ENCODE results near the gene ZNF70. TPM values are rescaled to one million over a fixed set of nuclear protein-coding genes. Genes with fewer than 3 reads are reported as not detected.

Gene ZNF70
- total RNA-seq, 4 donors from 2014 or later, result 4.1 to 7.4 (median 6.0) TPM

GRCh38 chr22:23782703-23783102, 31.8 kb upstream of the ZNF70 start:
- H3K4me1 ChIP-seq, result peaks cover 0 to 28% (median 15%) of the 10 kb centered on the region in 4 donors
- no peaks in the 10 kb centered on the region for H3K9me3 ChIP-seq
- no peak for TF ChIP-seq EP300 (IDR thresholded peaks at IDR 0.05)
- TF ChIP-seq POLR2A (IDR thresholded peaks at IDR 0.05), result no peak
- no peak for TF ChIP-seq CTCF (IDR thresholded peaks at IDR 0.05)
- no peaks in the 10 kb centered on the region for H3K27me3 ChIP-seq
- no peak overlapping the region for H3K27ac ChIP-seq
- 88 to 91% methylated on average over 1 of the region's 1 CpG for WGBS, 2 donors
- peaks cover 0 to 5% (median 0%) of the 10 kb centered on the region in 3 donors for H3K36me3 ChIP-seq
- H3K4me3 ChIP-seq, result no peak overlapping the region
- DNase-seq (ENCODE audit: low spot score in 2 of 2), result no peak

DNA sequence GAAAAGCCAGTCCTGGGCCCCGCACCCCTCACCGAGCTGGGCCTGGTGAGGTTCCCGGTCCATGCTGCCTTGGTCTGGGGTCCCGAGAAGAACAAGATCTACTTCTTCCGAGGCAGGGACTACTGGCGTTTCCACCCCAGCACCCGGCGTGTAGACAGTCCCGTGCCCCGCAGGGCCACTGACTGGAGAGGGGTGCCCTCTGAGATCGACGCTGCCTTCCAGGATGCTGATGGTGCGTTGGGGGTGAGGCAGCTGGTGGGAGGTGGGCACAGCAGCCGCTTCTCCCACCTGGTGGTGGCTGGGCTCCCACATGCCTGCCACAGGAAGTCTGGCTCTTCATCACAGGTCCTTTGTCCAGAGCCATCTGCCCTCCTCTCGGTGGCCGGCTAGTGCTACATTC, 31.3 kb upstream of the ZNF70 start:
- Histone ChIP-seq H3K4me3 (no peak overlapping the region), H3K4me1 (peaks cover 0 to 27% (median 14%) of the 10 kb centered on the region in 4 donors), H3K27ac (peak overlapping the region in 1 of 4 donors; percentile 56), H3K36me3 (peaks cover 0 to 5% (median 0%) of the 10 kb centered on the region in 3 donors), H3K27me3 (no peaks in the 10 kb centered on the region), H3K9me3 (no peaks in the 10 kb centered on the region)
- TF ChIP-seq CTCF (IDR thresholded peaks at IDR 0.05), result no peak
- TF ChIP-seq POLR2A (IDR thresholded peaks at IDR 0.05), result no peak
- no peak for TF ChIP-seq EP300 (IDR thresholded peaks at IDR 0.05)
- DNase-seq (ENCODE audit: low spot score in 2 of 2), result no peak
- 88 to 94% methylated on average over 12 to 13 of the region's 16 CpGs for WGBS, 2 donors

DNA sequence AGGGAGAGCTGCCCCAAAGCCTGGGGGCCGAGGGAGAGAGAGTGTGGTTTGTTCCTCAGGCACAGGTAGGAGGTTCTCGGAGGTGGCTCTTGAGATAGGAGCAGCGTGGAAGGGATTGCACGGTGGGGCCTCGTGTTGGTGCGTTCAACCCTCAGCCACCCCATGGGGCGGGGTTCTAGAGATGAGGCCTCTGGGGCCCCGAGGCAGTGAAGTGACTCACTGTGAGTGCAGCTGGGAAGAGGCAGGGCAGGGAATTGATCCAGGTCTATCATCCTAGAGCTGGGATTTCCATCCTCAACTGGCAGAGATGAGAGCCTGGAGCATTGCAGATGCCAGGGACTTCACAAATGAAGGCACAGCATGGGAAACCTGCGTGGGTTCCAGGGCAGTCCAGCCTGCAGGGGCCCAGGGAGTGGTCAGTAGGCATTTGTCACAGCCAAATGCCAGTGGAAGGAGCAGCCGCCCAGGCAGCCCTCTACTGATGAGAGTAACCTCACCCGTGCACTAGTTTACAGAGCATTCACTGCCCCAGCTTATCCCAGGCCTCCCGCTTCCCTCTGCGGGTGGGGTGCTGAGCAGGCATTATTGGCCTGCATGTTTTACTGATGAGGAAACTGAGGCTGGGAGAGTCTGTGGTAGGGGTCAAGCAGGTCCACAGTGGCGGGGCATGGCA, 30.7 kb upstream of the ZNF70 start:
- no peak for DNase-seq (ENCODE audit: low spot score in 2 of 2)
- peaks cover 0 to 26% (median 14%) of the 10 kb centered on the region in 4 donors for H3K4me1 ChIP-seq

DNA sequence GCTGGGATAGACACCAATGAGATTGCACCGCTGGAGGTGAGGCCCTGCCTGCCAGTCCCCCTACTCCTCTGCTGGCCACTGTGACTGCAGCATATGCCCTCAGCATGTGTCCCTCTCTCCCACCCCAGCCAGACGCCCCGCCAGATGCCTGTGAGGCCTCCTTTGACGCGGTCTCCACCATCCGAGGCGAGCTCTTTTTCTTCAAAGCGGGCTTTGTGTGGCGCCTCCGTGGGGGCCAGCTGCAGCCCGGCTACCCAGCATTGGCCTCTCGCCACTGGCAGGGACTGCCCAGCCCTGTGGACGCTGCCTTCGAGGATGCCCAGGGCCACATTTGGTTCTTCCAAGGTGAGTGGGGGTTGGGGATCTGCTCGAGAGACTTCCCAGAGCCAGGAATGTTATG, 30.2 kb upstream of the ZNF70 start:
- Histone ChIP-seq H3K36me3 (peaks cover 0 to 5% (median 0%) of the 10 kb centered on the region in 3 donors), H3K4me1 (peaks cover 0 to 24% (median 12%) of the 10 kb centered on the region in 4 donors), H3K4me3 (no peak overlapping the region), H3K27ac (peak overlapping the region in 2 of 4 donors; percentile 56 to 63), H3K9me3 (no peaks in the 10 kb centered on the region), H3K27me3 (no peaks in the 10 kb centered on the region)
- WGBS, 2 donors, result 23 to 42% methylated on average over 10 to 15 of the region's 15 CpGs
- TF ChIP-seq EP300 (IDR thresholded peaks at IDR 0.05) (no peak), CTCF (IDR thresholded peaks at IDR 0.05) (no peak), POLR2A (IDR thresholded peaks at IDR 0.05) (no peak)
- no peak for DNase-seq (ENCODE audit: low spot score in 2 of 2)

More for the DNA sequence above, 30.7 kb upstream of the ZNF70 start:
- Histone ChIP-seq H3K27ac (peak overlapping the region in 2 of 4 donors; percentile 56 to 63), H3K9me3 (no peaks in the 10 kb centered on the region), H3K36me3 (peaks cover 0 to 5% (median 0%) of the 10 kb centered on the region in 3 donors), H3K4me3 (no peak overlapping the region), H3K27me3 (no peaks in the 10 kb centered on the region)
- WGBS, 2 donors, result 61 to 64% methylated on average over 11 to 14 of the region's 14 CpGs
- TF ChIP-seq EP300 (IDR thresholded peaks at IDR 0.05) (no peak), CTCF (IDR thresholded peaks at IDR 0.05) (no peak), POLR2A (IDR thresholded peaks at IDR 0.05) (no peak)

DNA sequence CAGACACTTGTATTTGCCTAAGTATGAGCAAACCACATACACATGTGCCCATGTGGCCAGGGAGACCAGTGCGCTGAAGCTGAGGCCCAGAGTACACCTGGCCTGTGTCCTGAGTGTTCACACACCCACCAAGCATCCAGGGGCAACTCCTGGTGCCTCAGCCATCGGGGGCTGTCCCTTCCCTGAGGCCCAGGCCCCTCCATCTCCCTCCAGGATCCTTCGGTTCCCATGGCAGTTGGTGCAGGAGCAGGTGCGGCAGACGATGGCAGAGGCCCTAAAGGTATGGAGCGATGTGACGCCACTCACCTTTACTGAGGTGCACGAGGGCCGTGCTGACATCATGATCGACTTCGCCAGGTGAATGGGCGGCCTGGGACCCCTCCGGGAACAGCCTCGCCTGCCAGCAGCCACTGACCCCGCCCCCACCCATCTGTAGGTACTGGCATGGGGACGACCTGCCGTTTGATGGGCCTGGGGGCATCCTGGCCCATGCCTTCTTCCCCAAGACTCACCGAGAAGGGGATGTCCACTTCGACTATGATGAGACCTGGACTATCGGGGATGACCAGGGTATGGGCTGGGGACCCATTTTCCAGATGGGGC, 29.3 kb upstream of the ZNF70 start:
- Histone ChIP-seq H3K27me3 (no peaks in the 10 kb centered on the region), H3K36me3 (peaks cover 0 to 5% (median 0%) of the 10 kb centered on the region in 3 donors), H3K27ac (peak overlapping the region in 1 of 4 donors; percentile 56), H3K4me3 (no peak overlapping the region), H3K9me3 (no peaks in the 10 kb centered on the region), H3K4me1 (peaks cover 0 to 27% (median 11%) of the 10 kb centered on the region in 4 donors)
- WGBS, 2 donors, result 88 to 93% methylated on average over 15 to 20 of the region's 20 CpGs
- no peak for TF ChIP-seq CTCF (IDR thresholded peaks at IDR 0.05)
- no peak for TF ChIP-seq EP300 (IDR thresholded peaks at IDR 0.05)
- no peak for TF ChIP-seq POLR2A (IDR thresholded peaks at IDR 0.05)
- no peak for DNase-seq (ENCODE audit: low spot score in 2 of 2)

All from tibial nerve (tissue), 4 donors.